Raji (cell line): ENCODE data around the gene SYPL1.

ENCODE experiments used
- POLR2A ChIP-seq: IDR thresholded peaks from 2 replicates; pipeline ENCODE4 v1.6.1; 2011; ENCODE audit warnings: low read depth, low read length, control low read depth; ENCODE audit not compliant: insufficient read depth

The SYPL1 gene

DNA sequence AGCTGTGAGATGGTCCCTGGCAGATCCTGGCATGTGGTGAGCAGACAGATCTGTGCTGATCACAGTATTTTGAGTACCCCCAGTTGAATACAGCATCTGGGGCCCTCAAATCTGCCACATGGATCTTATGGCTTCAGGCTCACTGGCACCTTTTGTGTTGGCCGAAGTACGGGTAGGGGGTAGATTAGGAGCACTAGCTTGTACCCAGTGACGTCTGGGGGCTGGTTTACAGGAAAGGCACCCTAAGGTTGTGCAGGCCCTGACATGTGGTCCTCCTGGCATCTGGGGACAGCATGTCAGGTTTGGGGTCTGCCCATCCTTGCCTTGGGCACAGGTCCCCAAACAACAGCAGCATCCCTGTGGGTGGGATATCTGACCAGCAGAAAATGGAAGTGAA lies 53.2 kb downstream of the SYPL1 start:
- TF ChIP-seq POLR2A = no peak

DNA sequence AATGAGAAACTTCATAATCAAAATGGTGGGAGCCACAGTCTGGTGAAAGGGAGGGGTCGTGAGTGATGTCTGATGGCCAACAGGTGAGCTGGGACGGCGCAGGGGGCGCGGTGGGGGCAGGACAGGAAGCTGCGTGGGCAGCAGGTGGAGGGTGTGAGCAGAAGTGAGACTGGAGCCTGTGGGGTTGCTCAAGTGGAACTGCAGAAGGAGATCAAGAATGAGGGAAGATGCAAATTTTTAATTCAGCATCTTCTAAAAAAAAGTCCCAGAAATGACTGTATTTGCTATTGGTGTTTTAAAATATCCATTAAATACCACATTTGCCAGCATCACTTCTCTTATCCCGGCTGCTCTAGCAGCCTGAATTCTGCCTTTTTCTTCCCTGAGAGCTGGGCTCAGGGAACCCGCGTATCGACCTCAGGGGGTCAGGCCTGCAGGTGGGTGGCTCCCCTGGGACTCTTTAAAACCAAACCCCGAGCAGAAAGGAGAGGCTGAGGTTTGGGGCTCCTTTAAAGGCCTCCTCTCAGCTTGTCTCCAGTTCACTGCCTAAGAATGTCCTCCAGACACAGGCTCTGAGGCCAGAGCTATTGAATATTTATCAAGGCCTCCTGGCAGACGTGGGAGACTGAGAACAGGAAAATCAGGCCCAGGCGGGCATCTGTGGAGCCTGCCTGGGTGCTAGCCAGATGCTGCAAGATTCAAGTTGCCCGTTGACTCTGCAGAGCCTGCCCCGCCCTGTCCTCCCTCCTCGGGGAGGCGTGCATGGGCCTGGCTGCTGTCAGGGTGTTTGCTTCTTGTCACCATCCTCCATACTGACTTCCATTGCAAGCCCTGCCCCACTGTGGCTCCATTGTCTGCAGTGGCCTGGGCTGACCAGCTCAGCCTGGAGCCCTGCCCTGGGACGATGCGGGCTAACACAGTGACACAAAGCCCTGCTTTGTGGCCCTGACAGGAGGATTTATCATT lies 53.9 kb downstream of the SYPL1 start:
- peak; percentile 53; the same call in 1 of the 2 replicates for TF ChIP-seq POLR2A

DNA sequence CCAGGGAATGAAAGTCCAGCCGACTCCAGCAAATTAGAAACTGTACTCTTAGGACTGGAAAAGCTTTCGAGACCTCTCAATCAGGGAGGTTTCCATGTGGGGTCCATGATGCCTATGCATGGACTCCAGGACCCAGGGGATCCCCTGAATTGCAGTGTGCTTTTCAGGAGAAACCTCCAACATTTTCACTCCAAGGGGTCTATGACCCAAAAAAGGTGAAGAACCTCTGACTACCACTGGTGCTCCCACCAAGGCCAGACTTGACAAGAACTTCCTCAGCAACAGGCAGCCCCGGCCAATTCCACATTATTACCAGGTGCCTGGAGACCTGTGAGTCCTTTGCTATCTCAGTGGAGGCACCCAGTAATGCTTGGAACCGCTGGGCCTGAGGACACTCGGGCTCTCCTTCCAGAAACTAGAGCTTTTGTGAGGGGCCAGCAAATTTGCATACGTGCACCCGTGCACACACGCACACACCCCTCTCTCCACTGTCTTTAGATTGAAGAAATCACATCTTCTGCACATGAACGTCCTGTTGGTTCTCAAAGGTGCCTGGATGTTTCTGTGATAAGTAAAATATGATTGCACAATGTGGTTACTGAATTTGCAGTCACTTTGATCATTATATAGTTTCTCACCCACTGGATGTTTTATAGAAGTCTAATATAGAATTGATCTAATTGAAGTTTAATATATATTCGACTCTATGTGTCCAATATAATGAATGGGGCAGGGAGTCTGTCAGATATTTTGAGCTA lies 54.7 kb downstream of the SYPL1 start:
- peak; percentile 53; the same call in 1 of the 2 replicates for TF ChIP-seq POLR2A

DNA sequence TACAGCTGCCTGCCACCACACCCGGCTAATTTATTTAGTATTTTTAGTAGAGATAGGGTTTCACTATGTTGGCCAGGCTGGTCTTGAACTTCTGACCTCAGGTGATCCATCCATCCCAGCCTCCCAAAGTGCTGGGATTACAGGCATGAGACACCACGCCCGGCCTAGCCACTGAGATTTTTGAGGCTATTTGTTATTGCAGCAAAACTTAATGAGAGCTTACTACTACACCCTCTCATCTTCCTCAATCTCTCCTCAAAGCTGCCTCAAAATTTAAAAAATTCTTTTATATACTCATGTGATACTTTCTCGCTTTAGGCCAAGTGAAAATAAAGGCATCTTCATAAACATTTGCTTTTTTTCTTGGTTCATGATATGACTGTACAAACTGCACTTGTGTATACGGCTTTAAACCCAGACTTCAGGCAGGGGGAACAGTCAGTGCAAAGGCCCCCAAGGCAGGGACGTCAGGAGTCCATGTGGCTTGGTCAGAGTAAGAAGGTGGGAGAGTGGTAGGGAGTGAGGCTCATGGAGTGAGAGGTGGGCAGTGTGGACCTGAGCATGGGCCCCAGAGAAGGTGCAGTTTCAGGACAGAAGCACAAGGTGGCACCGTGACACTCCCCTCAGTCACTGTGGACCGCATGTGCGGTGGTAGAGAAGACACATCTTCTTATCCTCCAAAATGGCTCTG lies 55.5 kb downstream of the SYPL1 start:
- no peak for TF ChIP-seq POLR2A

DNA sequence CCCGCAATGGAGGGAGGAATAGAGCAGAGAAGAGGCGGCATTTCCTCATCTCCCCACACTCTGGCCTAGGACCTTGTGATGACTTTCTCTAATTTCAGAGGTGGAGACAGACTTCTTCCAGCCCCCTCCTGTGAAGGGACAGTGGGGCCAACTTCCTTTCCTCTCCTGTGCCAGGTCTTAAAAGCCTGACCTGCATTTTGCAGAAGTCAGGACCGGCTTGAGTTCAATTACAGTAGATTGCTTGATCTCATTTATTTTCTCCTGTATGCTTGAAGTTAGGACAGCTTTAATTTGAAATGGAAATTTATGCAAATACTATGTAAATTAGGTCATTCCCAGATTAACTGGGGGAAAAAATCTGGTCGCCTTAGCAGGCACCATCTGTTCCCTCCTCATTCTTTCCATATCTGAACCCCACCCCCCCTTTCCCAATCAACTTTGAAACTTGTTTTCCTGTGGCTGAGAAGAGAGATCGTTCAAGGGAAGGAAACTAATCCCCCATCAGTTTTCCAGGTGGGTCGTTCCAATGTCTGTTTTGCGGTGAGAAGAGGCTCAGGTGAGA lies 57.1 kb downstream of the SYPL1 start:
- TF ChIP-seq POLR2A = no peak

DNA sequence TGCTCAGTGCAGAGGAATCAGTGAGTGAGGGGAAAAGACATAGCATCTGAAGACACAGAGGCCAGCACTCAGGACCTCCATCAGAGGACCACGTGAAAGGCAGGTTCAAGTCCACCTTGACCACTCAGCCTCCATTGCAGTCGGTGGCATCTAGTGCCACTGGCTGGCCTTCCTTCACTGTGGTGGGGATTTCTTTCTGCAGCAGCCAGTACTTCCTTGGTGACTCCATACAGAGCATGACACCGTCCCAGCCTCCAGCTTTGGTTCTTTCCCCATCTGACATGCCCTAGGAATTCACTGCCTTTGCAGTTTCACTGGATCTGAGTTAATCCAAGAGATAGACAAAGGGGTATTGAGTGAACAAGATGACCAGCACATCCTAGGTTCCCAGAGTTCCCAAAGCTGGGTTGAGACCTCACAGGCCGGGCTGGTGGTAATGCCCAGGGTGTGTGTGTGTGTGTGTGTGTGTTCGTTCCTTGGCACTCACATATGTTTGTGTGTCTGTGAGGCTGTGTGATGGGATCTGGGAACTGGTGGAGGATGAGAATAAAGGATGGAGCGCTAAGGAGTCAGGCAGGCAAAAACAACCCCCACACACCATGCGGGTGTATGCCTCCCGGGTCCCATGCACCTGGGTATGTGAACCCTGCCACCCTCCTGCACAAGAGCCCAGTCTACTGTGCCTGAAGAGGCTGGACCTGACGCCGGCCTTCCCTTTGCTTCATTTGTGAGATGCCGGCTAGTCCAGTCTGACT lies 57.8 kb downstream of the SYPL1 start:
- TF ChIP-seq POLR2A = no peak

DNA sequence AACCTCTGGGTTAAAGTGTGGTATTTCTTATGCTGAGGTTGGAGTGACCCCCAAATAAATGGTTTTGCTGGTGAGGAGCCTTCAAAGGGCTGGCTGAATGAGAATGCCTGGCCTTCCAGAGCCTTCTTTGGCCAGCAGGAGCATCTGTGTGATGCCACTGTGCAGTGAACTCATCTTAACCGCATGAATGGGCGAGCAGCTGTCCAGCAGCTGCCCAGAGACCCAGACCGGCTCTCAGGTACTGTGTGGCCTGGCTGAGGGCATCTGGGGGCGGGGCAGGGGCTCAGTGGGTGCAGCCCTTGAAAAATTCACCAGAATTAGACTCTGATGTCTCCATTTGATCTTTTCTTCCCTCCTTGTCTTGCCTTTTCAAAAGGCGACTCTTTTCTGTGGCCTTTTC lies 59.0 kb downstream of the SYPL1 start:
- TF ChIP-seq POLR2A = no peak

DNA sequence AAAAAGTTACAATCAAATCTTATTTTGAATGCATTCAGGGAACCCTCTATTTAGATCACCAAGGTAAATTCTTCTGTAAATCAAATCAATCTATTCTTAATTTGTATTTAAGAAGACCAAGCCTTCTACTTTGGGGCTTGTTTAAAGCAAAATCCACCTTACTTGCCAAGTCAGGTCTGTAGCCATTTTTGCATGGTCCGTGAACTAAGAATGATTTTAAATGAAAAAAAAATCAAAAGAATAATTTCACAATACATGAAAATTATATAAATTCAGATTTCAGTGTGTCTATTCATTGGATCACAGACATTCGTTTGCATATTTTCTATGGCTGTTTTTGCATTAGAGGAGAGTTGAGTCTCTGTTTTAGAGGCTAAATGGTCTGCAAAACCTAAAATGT lies 59.4 kb downstream of the SYPL1 start:
- no peak for TF ChIP-seq POLR2A

DNA sequence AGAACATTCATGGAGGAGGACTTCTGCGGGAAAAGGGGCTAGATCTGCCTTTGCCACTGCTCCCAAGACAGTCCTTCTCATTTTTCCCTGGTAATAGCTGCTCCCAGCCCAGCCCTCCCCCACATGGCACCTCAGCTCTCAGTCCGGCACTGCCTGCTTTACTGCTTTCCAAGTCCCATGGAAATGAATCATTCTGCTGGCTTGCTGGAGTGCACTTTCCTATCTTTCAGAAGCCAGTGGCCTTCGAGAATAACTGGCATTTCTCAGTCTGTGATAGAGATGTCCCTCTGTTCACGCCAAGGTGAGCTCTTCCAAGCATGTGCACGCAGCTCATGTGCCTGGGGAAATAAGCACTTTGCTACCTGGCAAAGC lies 61.4 kb downstream of the SYPL1 start:
- TF ChIP-seq POLR2A = no peak

DNA sequence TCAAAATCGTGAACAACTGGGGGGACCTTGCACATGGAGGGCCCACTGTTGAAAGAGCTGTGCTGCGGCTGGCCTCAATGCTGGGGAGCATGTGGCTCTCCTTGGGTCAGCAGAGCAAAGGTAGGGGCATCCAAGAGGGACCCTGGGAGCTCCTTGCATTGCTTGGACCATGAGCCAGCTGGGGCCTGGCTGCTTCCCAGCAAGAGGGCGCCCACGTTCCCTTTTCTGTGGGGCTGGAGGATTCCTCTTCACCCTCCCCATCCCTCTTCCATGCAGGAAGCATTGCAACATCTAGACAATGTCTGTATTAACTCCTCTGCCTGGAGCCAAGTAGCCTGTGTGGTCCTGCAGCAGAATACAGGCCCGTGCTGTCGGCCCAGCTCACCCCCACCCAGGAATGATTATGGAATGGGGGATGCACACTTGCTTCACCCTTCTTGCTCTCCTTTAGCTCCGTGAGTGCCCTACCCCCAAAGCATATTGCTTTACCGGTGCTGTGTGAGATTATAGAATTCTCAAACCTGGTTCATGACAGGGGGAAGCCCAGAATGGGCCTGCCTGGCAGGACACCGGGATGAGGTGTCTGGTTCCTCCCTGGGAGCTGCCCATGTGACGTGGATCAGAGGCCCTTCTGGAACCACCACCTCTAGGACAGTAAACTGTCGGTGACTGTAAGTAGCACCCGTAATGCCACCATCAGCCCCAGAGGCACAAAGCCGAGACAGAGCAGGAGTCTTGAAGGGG lies 61.9 kb downstream of the SYPL1 start:
- TF ChIP-seq POLR2A = no peak

DNA sequence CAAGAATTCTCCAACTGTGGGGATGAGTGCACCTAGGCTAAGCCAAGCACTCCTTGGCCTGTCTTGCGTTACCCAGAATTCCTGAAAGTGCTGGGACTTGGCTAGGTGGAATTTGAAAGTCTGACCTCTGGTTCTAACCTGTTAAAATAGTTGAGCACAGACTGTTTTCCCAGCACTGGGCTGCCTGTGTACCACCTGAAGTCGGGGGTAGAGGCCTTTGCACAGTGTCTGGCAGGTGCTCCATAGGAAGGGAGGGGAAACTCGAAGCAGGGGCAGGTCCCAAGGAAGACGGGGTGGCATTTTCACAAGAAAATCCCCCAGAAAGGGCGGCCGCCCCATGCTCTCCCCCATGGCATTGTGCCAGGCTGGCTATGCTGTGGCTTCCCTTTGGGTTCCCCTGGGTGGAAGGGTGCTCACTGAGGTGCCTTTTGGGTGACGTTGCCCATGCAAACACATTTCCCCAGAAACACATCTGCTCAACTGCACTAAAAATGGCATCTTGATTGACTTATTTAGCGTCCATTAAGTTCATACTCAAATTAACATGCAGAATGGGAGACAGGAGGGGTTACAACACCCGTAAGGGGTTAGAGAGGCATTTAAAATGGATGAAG lies 62.9 kb downstream of the SYPL1 start:
- no peak for TF ChIP-seq POLR2A

DNA sequence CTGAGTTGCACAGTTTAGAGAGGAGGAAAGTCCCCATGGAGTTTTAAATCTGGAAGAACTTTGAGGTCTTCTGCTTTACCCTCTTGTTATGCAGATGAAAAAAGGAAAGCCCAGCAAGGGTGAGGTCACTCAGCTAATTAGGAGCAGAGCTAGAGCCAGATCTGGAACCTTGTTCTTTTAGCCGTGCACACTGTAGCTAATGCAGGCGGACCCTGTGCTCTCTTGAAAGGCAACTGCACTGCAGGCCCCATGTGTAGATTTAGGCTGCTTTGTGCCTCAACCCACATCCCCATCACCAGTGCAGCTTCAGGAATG lies 63.4 kb downstream of the SYPL1 start:
- TF ChIP-seq POLR2A = no peak
